Measurements from ENCODE around the gene DAND5.

Gene DAND5

DNA sequence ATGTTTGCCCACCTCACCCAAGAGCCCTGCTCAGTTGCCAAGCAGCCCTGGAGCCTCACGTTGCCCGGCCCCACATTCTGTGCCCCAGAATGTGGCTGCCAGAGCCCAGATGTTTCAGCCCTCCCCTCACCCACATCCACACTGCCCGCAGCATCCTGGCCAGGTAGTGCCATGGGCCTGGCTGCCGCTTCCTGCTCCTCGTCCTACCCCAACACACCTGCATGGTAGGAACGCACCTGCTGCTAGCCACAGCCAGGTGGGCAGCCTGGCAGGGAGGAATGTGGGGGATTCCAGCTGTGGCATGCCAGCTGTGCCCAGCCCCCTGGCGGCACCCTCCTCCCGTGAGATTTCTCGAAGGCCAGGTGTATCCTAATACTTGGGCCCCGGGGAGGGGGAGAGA, 18.4 kb downstream of the DAND5 start:
- TF ChIP-seq, protein P1, sequence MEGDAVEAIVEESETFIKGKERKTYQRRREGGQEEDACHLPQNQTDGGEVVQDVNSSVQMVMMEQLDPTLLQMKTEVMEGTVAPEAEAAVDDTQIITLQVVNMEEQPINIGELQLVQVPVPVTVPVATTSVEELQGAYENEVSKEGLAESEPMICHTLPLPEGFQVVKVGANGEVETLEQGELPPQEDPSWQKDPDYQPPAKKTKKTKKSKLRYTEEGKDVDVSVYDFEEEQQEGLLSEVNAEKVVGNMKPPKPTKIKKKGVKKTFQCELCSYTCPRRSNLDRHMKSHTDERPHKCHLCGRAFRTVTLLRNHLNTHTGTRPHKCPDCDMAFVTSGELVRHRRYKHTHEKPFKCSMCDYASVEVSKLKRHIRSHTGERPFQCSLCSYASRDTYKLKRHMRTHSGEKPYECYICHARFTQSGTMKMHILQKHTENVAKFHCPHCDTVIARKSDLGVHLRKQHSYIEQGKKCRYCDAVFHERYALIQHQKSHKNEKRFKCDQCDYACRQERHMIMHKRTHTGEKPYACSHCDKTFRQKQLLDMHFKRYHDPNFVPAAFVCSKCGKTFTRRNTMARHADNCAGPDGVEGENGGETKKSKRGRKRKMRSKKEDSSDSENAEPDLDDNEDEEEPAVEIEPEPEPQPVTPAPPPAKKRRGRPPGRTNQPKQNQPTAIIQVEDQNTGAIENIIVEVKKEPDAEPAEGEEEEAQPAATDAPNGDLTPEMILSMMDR (conservative IDR thresholded peaks at IDR 0.05; ENCODE audit: low read depth, low read length) = no peak
- no peak overlapping the region for H3K9ac ChIP-seq
- no peaks in the 10 kb centered on the region for H4K20me1 ChIP-seq (ENCODE audit: insufficient read depth)
- H3K27ac ChIP-seq = no peak overlapping the region
- H3K27me3 ChIP-seq (ENCODE audit: insufficient read depth, low read depth) = peaks cover 12% of the 10 kb centered on the region
- H3K36me3 ChIP-seq (ENCODE audit: insufficient read depth) = no peaks in the 10 kb centered on the region
- H2AFZ ChIP-seq (ENCODE audit: low read depth) = no peak overlapping the region
- no peak overlapping the region for H3K4me3 ChIP-seq (IDR thresholded peaks at IDR 0.05; ENCODE audit: insufficient read depth, low read depth, low read length)
- no peaks in the 10 kb centered on the region for H3K79me2 ChIP-seq (ENCODE audit: insufficient read depth, low read depth)
- H3K4me1 ChIP-seq (ENCODE audit: low read depth, poor library complexity, severe bottlenecking) = peaks cover 33% of the 10 kb centered on the region
- no peak overlapping the region for H3K4me2 ChIP-seq

DNA sequence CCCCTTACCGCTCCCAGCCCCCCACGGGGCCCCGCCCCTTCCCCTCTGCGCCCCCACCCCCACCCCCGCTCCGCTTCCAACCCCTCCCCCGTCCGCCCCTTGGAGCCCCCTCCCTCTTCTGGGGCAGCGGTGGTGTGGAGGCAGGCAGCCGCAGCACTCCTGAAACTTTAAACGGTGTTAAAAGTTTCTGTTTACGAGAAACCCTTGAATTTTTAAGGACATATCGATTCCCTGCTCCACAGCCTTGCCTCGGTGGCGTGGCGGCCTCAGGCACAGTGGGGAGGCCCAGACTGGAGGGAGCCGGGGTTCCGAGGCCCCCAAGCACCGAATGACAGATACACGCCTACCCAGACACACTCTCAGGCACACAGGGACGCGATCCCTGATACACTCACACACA, 21.1 kb downstream of the DAND5 start:
- Histone ChIP-seq H2AFZ (ENCODE audit: low read depth) (no peak overlapping the region), H3K4me1 (ENCODE audit: low read depth, poor library complexity, severe bottlenecking) (peaks cover 15% of the 10 kb centered on the region), H3K4me2 (no peak overlapping the region), H3K27me3 (ENCODE audit: insufficient read depth, low read depth) (peaks cover 27% of the 10 kb centered on the region), H4K20me1 (ENCODE audit: insufficient read depth) (no peaks in the 10 kb centered on the region), H3K4me3 (IDR thresholded peaks at IDR 0.05; ENCODE audit: insufficient read depth, low read depth, low read length) (no peak overlapping the region), H3K36me3 (ENCODE audit: insufficient read depth) (no peaks in the 10 kb centered on the region), H3K27ac (no peak overlapping the region), H3K9ac (no peak overlapping the region), H3K79me2 (ENCODE audit: insufficient read depth, low read depth) (no peaks in the 10 kb centered on the region)
- TF ChIP-seq, protein P1 (conservative IDR thresholded peaks at IDR 0.05; ENCODE audit: low read depth, low read length) = no peak

DNA sequence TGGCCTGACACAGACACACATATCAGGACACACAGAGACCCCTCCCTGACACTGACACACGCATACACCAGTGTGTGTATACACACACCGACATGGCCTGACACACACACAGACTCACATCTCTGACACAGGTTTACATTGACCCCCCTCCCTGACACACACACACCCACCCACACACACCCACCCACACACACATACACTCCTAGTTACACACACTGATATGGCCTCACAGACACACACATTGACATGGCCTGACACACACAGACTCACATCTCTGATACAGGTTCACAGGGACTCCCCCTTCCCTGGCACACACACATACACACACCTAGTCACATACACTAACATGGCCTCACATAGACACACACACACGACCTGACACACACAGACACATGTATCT, 21.5 kb downstream of the DAND5 start:
- H3K9ac ChIP-seq = no peak overlapping the region
- H3K4me1 ChIP-seq (ENCODE audit: low read depth, poor library complexity, severe bottlenecking) = peaks cover 11% of the 10 kb centered on the region
- H4K20me1 ChIP-seq (ENCODE audit: insufficient read depth) = no peaks in the 10 kb centered on the region
- no peak overlapping the region for H3K27ac ChIP-seq
- H3K4me3 ChIP-seq (IDR thresholded peaks at IDR 0.05; ENCODE audit: insufficient read depth, low read depth, low read length) = no peak overlapping the region
- H3K79me2 ChIP-seq (ENCODE audit: insufficient read depth, low read depth) = no peaks in the 10 kb centered on the region
- H3K27me3 ChIP-seq (ENCODE audit: insufficient read depth, low read depth) = peaks cover 24% of the 10 kb centered on the region
- TF ChIP-seq, protein P1 (conservative IDR thresholded peaks at IDR 0.05; ENCODE audit: low read depth, low read length) = no peak
- no peak overlapping the region for H2AFZ ChIP-seq (ENCODE audit: low read depth)
- no peak overlapping the region for H3K4me2 ChIP-seq
- H3K36me3 ChIP-seq (ENCODE audit: insufficient read depth) = no peaks in the 10 kb centered on the region

DNA sequence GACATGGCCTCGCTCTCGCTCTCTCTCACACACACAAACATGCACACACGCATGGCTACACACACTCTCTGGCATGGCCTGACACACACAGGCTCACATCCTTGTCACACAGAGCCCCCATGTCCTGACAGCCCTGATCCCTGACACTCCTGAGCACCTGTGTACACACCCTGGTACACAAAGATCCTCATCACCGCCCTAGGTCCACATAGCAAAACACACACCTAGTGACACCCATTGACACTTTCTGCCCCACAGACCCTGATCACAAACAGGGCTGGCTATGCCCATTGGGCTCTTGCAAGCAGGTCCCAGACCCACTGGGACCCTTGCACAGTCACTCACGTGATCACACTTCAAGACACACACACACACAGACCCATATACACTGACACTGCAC, 21.9 kb downstream of the DAND5 start:
- Histone ChIP-seq H2AFZ (ENCODE audit: low read depth) (no peak overlapping the region), H3K27me3 (ENCODE audit: insufficient read depth, low read depth) (peaks cover 23% of the 10 kb centered on the region), H3K4me3 (IDR thresholded peaks at IDR 0.05; ENCODE audit: insufficient read depth, low read depth, low read length) (no peak overlapping the region), H3K79me2 (ENCODE audit: insufficient read depth, low read depth) (no peaks in the 10 kb centered on the region), H3K36me3 (ENCODE audit: insufficient read depth) (no peaks in the 10 kb centered on the region), H3K4me2 (no peak overlapping the region), H3K9ac (no peak overlapping the region), H3K4me1 (ENCODE audit: low read depth, poor library complexity, severe bottlenecking) (peaks cover 10% of the 10 kb centered on the region), H4K20me1 (ENCODE audit: insufficient read depth) (no peaks in the 10 kb centered on the region), H3K27ac (no peak overlapping the region)
- TF ChIP-seq, protein P1 (conservative IDR thresholded peaks at IDR 0.05; ENCODE audit: low read depth, low read length) = no peak

Data from KMS-11 (cell line).